ENCODE measurements around the gene IGF2BP3. TPM values are rescaled to one million over a fixed set of nuclear protein-coding genes. Genes with fewer than 3 reads are reported as not detected.

Gene IGF2BP3
- total RNA-seq, 4 donors from 2014 or later, result 0.15 TPM; not detected in 3

DNA sequence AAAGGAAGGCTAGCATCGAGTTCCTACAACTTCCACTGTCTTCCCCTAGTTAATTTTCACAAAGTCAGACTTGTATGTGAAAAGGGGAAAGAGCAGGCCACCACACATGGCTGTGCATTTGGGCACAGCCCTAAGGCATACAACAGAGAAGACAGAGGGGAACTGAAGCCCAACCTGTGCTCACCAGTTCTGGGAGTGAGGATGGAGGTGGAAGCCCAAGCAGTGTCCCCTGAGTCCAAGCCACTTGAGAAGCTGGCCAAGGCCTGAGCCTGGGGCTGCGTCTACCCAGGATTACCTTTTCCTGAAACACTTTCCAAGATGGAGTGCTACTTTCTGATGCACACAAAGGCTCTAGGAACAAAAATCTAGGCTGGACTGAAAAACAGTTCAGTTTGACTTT lies 203.4 kb downstream of the IGF2BP3 start:
- no peak for DNase-seq (ENCODE audit: low spot score in 2 of 2)
- no peak overlapping the region for H3K4me3 ChIP-seq (ENCODE audit: low read depth, poor library complexity, severe bottlenecking)
- intact Hi-C loops (cut with DNase I; ENCODE audit: low total_unique reads), result no loop called here
- TF ChIP-seq CTCF (IDR thresholded peaks at IDR 0.05), result no peak
- no peak for TF ChIP-seq POLR2A (IDR thresholded peaks at IDR 0.05)
- 85 to 87% methylated on average over 2 of the region's 2 CpGs for WGBS, 2 donors

GRCh38 chr7:23264916-23265458 lies 205.3 kb downstream of the IGF2BP3 start:
- TF ChIP-seq CTCF (IDR thresholded peaks at IDR 0.05) (no peak), POLR2A (IDR thresholded peaks at IDR 0.05) (no peak)
- WGBS, 2 donors, result 72 to 74% methylated on average over 7 of the region's 7 CpGs
- DNase-seq (ENCODE audit: low spot score in 2 of 2), result no peak
- intact Hi-C loops (cut with DNase I; ENCODE audit: low total_unique reads), result no loop called here
- H3K4me3 ChIP-seq (ENCODE audit: low read depth, poor library complexity, severe bottlenecking), result no peak overlapping the region

DNA sequence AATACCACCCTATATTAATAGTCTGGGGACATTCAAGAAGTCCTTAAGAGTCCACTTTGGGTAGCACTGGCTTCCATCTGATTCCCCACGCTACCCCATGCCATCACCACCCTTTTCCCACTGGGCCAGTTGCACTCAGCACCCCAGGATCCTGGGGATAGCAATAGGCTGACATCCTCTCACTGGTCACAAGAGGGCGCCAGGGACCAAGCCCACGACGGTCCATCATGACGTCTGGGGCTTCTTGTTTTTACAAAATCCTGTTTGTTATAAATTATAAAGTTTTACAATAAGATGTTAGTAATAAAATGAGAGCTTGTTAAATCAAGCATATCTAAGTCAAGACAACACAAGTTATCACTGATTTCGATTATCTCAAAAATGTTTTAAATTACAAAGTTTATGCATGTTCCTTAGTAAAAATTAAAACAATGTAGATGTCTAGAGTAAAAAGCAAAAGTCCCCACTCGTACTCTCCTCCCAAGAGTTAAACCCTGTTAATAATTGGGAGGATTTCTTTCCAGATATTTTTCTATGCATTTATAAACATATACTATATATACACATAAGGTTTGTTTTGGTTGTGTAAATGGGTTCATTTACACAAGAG lies 208.3 kb downstream of the IGF2BP3 start:
- H3K4me3 ChIP-seq (ENCODE audit: low read depth, poor library complexity, severe bottlenecking), result no peak overlapping the region
- DNase-seq (ENCODE audit: low spot score in 2 of 2), result peak in 1 of 2 donors; percentile 88
- intact Hi-C loops (cut with DNase I; ENCODE audit: low total_unique reads), result no loop called here
- WGBS, 2 donors, result 15 to 20% methylated on average over 7 of the region's 7 CpGs
- no peak for TF ChIP-seq POLR2A (IDR thresholded peaks at IDR 0.05)
- TF ChIP-seq CTCF (IDR thresholded peaks at IDR 0.05), result no peak

DNA sequence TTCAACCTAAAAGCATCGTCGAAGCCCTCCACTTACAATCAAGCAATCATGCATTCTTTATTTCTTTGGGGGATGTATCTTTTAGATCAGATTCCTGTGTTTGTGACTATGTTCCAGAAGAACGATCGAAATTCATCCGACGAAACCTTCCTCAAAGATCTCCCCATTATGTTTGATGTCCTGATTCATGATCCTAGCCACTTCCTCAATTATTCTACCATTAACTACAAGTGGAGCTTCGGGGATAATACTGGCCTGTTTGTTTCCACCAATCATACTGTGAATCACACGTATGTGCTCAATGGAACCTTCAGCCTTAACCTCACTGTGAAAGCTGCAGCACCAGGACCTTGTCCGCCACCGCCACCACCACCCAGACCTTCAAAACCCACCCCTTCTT lies 209.9 kb downstream of the IGF2BP3 start:
- no peak for TF ChIP-seq CTCF (IDR thresholded peaks at IDR 0.05)
- no peak for TF ChIP-seq POLR2A (IDR thresholded peaks at IDR 0.05)
- intact Hi-C loops (cut with DNase I; ENCODE audit: low total_unique reads), result no loop called here
- 87% methylated on average over 10 of the region's 10 CpGs for WGBS, 2 donors
- no peak overlapping the region for H3K4me3 ChIP-seq (ENCODE audit: low read depth, poor library complexity, severe bottlenecking)
- DNase-seq (ENCODE audit: low spot score in 2 of 2), result no peak

Other genes starting within 250 kb of the IGF2BP3 start
- gene GPNMB, start 223.7 kb downstream of the IGF2BP3 start, total RNA-seq, result 100 to 1,000 TPM; 357 to 554 (median 469) TPM
- 10 to 100 TPM; 32.1 to 47.6 (median 35.2) TPM for gene MALSU1, start 171.2 kb downstream of the IGF2BP3 start, total RNA-seq
- gene TRA2A, start 61.5 kb upstream of the IGF2BP3 start, total RNA-seq, result 10 to 100 TPM; 24.6 to 37.9 (median 29.5) TPM
- gene CCDC126, start 126.9 kb upstream of the IGF2BP3 start, total RNA-seq, result 10 to 100 TPM; 12.3 to 25.3 (median 15.8) TPM
- 1 to 10 TPM; 4.8 to 8.7 (median 6.8) TPM for gene FAM221A, start 209.7 kb upstream of the IGF2BP3 start, total RNA-seq
- gene STK31, start 239.7 kb upstream of the IGF2BP3 start, total RNA-seq, result under 1 TPM in 3 of 4 donors, not detected in 1; 0.08 to 0.78 (median 0.27) TPM